Heart right ventricle (tissue), 16 donors: ENCODE results near the gene SNX32. TPM values are rescaled to one million over a fixed set of nuclear protein-coding genes. Genes with fewer than 3 reads are reported as not detected.

Experiments used
- ATAC-seq, 8 donors: fragments of 200-7000 bp; cut with Tn5 transposase; one replicate each; pipeline ENCODE4 v1.9.1; 2020; ENCODE audit warnings: mild to moderate bottlenecking in 8 of 8, moderate library complexity in 8 of 8, moderate number of reproducible peaks in 1 of 8
- DNase-seq, 2 donors: peaks; one replicate each; pipeline ENCODE4 v3.0.0-alpha.2; 2020
- H3K27ac ChIP-seq, 10 donors: fragments of 200-600 bp; sonication (generic) in 2 of 10; one replicate each; pipeline versions ENCODE4 v1.5.0 to v1.8.0; 2020 to 2022; ENCODE audit warnings: mild to moderate bottlenecking in 3 of 10
- H3K27me3 ChIP-seq, 7 donors: fragments of 200-600 bp; one replicate each; pipeline ENCODE4 v1.8.0; 2021 to 2022; ENCODE audit warnings: mild to moderate bottlenecking in 2 of 7
- H3K36me3 ChIP-seq, 9 donors: fragments of 200-600 bp; sonication (generic) in 1 of 9; one replicate each; pipeline versions ENCODE4 v1.5.0 to v1.8.0; 2020 to 2022; ENCODE audit warnings: mild to moderate bottlenecking in 2 of 9
- H3K4me1 ChIP-seq, 9 donors: fragments of 200-600 bp; sonication (generic) in 1 of 9; one replicate each; pipeline versions ENCODE4 v1.5.0 to v1.8.0; 2020 to 2022; ENCODE audit warnings: mild to moderate bottlenecking in 4 of 9
- H3K4me3 ChIP-seq, 10 donors: fragments of 200-600 bp; sonication (generic) in 2 of 10; one replicate each; pipeline versions ENCODE4 v1.5.0 to v1.8.0; 2020 to 2022; ENCODE audit warnings: mild to moderate bottlenecking in 7 of 10, moderate library complexity in 2 of 10
- H3K9me3 ChIP-seq, 11 donors: fragments of 200-600 bp in 10 of 11; sonication (generic) in 2 of 11; one replicate each; pipeline versions ENCODE4 v1.5.0 to v1.8.0; 2013 to 2022; ENCODE audit warnings: mild to moderate bottlenecking in 2 of 11, control low read depth in 1 of 11, moderate library complexity in 1 of 11
- WGBS, 2 donors: extraction: QIAGEN DNeasy Blood & Tissue Kit; methylation state at CpG; one replicate each; pipeline ENCODE4 v1.1.7; 2013; ENCODE audit warnings: inconsistent platforms in 1 of 2; 5-methylcytosine and 5-hydroxymethylcytosine counted together
- intact Hi-C, 10 donors: fragments of 100-400 bp; cut with DNase I; formaldehyde crosslinking; loops; one replicate each; pipeline versions ENCODE4 v1.11.1 to v1.14.2; 2022
- polyA plus RNA-seq, 2 donors: library from polyadenylated mRNA; stranded (reverse); fragments of 200-250 nt; gene quantifications; one replicate each; pipeline ENCODE4 v1.2.3, GENCODE V29; 2013
- total RNA-seq, 10 donors: library from RNA; stranded (reverse); fragmentation: NEBNext Ultra II Directional in 3 of 10; extraction: Animal tissue kit (Norgen Biotek cat#: 25700) in 3 of 10; gene quantifications; one replicate each; pipeline versions ENCODE4 v1.2.1 to v1.2.4, GENCODE V29; 2021 to 2023
- TF ChIP-seq, protein P1 (sequence below), 9 donors: fragments of 200-600 bp; sonication (generic) in 2 of 9; IDR thresholded peaks; one replicate each; pipeline versions ENCODE4 v1.5.0 to v1.8.0; 2021 to 2022; ENCODE audit warnings: antibody characterized with exemption in 9 of 9, mild to moderate bottlenecking in 5 of 9, moderate library complexity in 1 of 9
- donor health status: Arrhythmogenic right ventricular cardiomyopathy.
- donor health status: ischemic (EF 13 %, LVEDD 7.1; RV severe dilation, severe dysfunction).
- donor health status: healthy with polysubstance abuse.
- donor health status: DM: no; HTN: yes; CAD: no.
- donor health status: DM: no; HTN: no; CAD: no.
- donor health status: ischemic (EF 25% LVEDD 6.9; RV normal size, moderate dysfunction).
- donor health status: ischemic (EF 25% LVEDD 5.7; RV mildly dilated, moderate dysfunction).
- donor health status: healthy.
- donor health status: DM: yes; HTN: yes; CAD: no.
- donor health status: Ischemic cardiomyopathy.
- donor health status: ischemic (EF 35%, LVEDD 5.7; RV mildly dilated, moderate dysfunction).
- donor health status: nonischemic (EF 11% LVEDD 7.7; RV severe dilation, severe dysfunction).
- donor health status: DM: yes; HTN: yes; CAD: no.
- donor health status: PGD.
- donor health status: ischemic (EF 29% LVEDD 5.4; RV normal size, mild dysfunction).
- donor health status: nonischemic (EF 23%, LVEDD 6.1; RV moderate dilation, normal function).

SNX32 gene
- total and polyA plus RNA-seq, 12 donors, result 0.13 to 0.58 (median 0.32) TPM; not detected in 5

GRCh38 chr11:65862191-65862735 lies 28.5 kb downstream of the SNX32 start:
- no peak for ATAC-seq
- peaks cover 0 to 60% (median 46%) of the 10 kb centered on the region in 9 donors for H3K36me3 ChIP-seq
- peak overlapping the region in 3 of 10 donors; percentile 10 to 99 (median 98) for H3K27ac ChIP-seq
- intact Hi-C loops, result no loop called here
- TF ChIP-seq, protein P1, sequence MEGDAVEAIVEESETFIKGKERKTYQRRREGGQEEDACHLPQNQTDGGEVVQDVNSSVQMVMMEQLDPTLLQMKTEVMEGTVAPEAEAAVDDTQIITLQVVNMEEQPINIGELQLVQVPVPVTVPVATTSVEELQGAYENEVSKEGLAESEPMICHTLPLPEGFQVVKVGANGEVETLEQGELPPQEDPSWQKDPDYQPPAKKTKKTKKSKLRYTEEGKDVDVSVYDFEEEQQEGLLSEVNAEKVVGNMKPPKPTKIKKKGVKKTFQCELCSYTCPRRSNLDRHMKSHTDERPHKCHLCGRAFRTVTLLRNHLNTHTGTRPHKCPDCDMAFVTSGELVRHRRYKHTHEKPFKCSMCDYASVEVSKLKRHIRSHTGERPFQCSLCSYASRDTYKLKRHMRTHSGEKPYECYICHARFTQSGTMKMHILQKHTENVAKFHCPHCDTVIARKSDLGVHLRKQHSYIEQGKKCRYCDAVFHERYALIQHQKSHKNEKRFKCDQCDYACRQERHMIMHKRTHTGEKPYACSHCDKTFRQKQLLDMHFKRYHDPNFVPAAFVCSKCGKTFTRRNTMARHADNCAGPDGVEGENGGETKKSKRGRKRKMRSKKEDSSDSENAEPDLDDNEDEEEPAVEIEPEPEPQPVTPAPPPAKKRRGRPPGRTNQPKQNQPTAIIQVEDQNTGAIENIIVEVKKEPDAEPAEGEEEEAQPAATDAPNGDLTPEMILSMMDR (IDR thresholded peaks at IDR 0.05), result no peak
- DNase-seq, result peak in 1 of 2 donors; percentile 5
- 74 to 84% methylated on average over 5 of the region's 5 CpGs for WGBS, 2 donors
- no peak overlapping the region for H3K4me3 ChIP-seq
- H3K27me3 ChIP-seq, result no peaks in the 10 kb centered on the region
- H3K4me1 ChIP-seq, result peaks cover 5 to 38% (median 32%) of the 10 kb centered on the region in 9 donors
- no peaks in the 10 kb centered on the region for H3K9me3 ChIP-seq

GRCh38 chr11:65862941-65863888 lies 29.5 kb downstream of the SNX32 start:
- ATAC-seq, result no peak
- H3K36me3 ChIP-seq, result peaks cover 0 to 69% (median 55%) of the 10 kb centered on the region in 9 donors
- no peaks in the 10 kb centered on the region for H3K9me3 ChIP-seq
- H3K4me1 ChIP-seq, result peaks cover 5 to 39% (median 32%) of the 10 kb centered on the region in 9 donors
- H3K27ac ChIP-seq, result peak overlapping the region in 1 of 10 donors; percentile 99
- WGBS, 2 donors, result 86 to 88% methylated on average over 24 of the region's 24 CpGs
- TF ChIP-seq, protein P1 (IDR thresholded peaks at IDR 0.05), result no peak
- intact Hi-C loops, result no loop called here
- no peak overlapping the region for H3K4me3 ChIP-seq
- DNase-seq, result peak in 1 of 2 donors; percentile 5
- no peaks in the 10 kb centered on the region for H3K27me3 ChIP-seq

- Histone ChIP-seq H3K27me3 (no peaks in the 10 kb centered on the region), H3K36me3 (peaks cover 0 to 78% (median 59%) of the 10 kb centered on the region in 9 donors), H3K4me1 (peaks cover 2 to 30% (median 26%) of the 10 kb centered on the region in 9 donors), H3K27ac (no peak overlapping the region), H3K9me3 (no peaks in the 10 kb centered on the region), H3K4me3 (no peak overlapping the region)
- ATAC-seq (no peak), DNase-seq (peak in 1 of 2 donors; percentile 3)
- WGBS, 2 donors, result 79 to 84% methylated on average over 12 of the region's 12 CpGs
- TF ChIP-seq, protein P1 (IDR thresholded peaks at IDR 0.05), result no peak
- intact Hi-C loops, result no loop called here
These were observed 30.3 kb downstream of the SNX32 start for GRCh38 chr11:65863889-65864705.
